ENCODE measurements around the gene GTF2F2.
A peak's percentile ranks its signal among the peaks of the same experiment; 100 is the strongest.

GTF2F2 gene

DNA sequence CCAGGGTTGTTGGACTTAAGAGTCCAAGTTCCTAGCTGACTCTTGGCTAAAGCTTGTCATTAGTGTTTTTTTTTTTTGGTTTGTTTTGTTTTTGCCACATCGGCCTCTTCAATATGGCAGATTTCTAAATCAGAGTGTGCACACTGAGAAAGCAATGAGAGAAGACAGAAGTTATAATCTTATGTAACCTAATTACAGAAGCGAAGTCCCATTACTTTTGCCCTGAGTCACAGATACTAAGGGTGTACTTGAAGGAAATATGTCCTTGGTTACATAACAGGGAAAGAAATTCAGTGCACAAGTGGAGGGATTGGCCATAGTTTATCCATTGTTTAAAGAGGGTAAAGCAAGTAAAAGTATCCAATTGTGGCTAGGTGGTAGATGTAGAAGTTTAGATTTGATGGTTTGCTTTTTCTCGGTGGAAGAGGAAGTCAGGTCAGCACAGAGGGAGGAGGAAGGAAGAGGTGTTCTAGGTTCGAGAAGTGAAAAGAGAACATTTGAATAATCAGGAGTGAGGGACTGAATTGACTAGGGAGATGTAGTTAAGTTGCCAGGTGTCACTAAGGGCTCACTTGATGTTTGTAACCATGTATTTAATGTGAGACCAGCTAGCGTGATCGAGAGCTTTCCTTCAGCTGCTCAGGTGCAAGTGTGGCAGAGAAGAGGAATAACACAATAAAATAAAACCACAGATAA lies 12.2 kb downstream of the GTF2F2 start:
- Histone ChIP-seq H3K27me3 (replicated peaks; ENCODE audit: control insufficient read depth, insufficient read depth, low read length) (no peaks in the 10 kb centered on the region), H3K4me3 (replicated peaks; ENCODE audit: low read depth, low read length) (no peak overlapping the region), H3K36me3 (ENCODE audit: control insufficient read depth, insufficient read depth, low read length) (0 out of 2 replicates have a peak, but pooled peaks cover 3% of the 10 kb centered on the region)
- TF ChIP-seq, protein P1, sequence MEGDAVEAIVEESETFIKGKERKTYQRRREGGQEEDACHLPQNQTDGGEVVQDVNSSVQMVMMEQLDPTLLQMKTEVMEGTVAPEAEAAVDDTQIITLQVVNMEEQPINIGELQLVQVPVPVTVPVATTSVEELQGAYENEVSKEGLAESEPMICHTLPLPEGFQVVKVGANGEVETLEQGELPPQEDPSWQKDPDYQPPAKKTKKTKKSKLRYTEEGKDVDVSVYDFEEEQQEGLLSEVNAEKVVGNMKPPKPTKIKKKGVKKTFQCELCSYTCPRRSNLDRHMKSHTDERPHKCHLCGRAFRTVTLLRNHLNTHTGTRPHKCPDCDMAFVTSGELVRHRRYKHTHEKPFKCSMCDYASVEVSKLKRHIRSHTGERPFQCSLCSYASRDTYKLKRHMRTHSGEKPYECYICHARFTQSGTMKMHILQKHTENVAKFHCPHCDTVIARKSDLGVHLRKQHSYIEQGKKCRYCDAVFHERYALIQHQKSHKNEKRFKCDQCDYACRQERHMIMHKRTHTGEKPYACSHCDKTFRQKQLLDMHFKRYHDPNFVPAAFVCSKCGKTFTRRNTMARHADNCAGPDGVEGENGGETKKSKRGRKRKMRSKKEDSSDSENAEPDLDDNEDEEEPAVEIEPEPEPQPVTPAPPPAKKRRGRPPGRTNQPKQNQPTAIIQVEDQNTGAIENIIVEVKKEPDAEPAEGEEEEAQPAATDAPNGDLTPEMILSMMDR (IDR thresholded peaks at IDR 0.05; ENCODE audit: insufficient read depth, low read length, poor library complexity, severe bottlenecking), result no peak
- peak; percentile 12 for DNase-seq (ENCODE audit: extremely low read depth, insufficient read length)

GRCh38 chr13:45133396-45134118 lies 13.2 kb downstream of the GTF2F2 start:
- Histone ChIP-seq H3K27me3 (replicated peaks; ENCODE audit: control insufficient read depth, insufficient read depth, low read length) (no peaks in the 10 kb centered on the region), H3K36me3 (ENCODE audit: control insufficient read depth, insufficient read depth, low read length) (0 out of 2 replicates have a peak, but pooled peaks cover 3% of the 10 kb centered on the region), H3K4me3 (replicated peaks; ENCODE audit: low read depth, low read length) (no peak overlapping the region)
- DNase-seq (ENCODE audit: extremely low read depth, insufficient read length), result no peak
- TF ChIP-seq, protein P1 (IDR thresholded peaks at IDR 0.05; ENCODE audit: insufficient read depth, low read length, poor library complexity, severe bottlenecking), result no peak

GRCh38 chr13:45136741-45137504 lies 16.6 kb downstream of the GTF2F2 start:
- Histone ChIP-seq H3K27me3 (replicated peaks; ENCODE audit: control insufficient read depth, insufficient read depth, low read length) (no peaks in the 10 kb centered on the region), H3K4me3 (replicated peaks; ENCODE audit: low read depth, low read length) (no peak overlapping the region), H3K36me3 (ENCODE audit: control insufficient read depth, insufficient read depth, low read length) (0 out of 2 replicates have a peak, but pooled peaks cover 3% of the 10 kb centered on the region)
- TF ChIP-seq, protein P1 (IDR thresholded peaks at IDR 0.05; ENCODE audit: insufficient read depth, low read length, poor library complexity, severe bottlenecking), result no peak
- DNase-seq (ENCODE audit: extremely low read depth, insufficient read length), result no peak

DNA sequence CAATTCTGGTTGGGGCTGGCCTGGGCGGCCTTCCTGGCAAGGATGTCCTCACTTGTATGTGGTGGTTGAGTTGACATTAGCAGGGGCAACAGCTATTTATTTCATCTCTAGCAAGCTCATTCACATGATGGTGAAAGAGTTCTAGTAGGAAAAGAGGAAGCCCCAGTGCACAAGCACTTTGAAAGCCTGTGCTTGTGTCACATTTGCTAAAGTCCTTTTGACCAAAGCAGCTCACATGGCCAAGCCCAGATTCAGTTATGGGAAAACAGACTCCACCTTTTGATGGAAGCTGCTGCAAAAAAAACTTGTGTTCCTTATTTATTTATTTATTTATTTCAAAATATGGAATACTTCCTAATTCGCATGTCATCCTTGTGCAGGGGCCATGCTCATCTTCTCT lies 17.2 kb downstream of the GTF2F2 start:
- Histone ChIP-seq H3K27me3 (replicated peaks; ENCODE audit: control insufficient read depth, insufficient read depth, low read length) (no peaks in the 10 kb centered on the region), H3K4me3 (replicated peaks; ENCODE audit: low read depth, low read length) (no peak overlapping the region), H3K36me3 (ENCODE audit: control insufficient read depth, insufficient read depth, low read length) (0 out of 2 replicates have a peak, but pooled peaks cover 3% of the 10 kb centered on the region)
- TF ChIP-seq, protein P1 (IDR thresholded peaks at IDR 0.05; ENCODE audit: insufficient read depth, low read length, poor library complexity, severe bottlenecking), result no peak
- no peak for DNase-seq (ENCODE audit: extremely low read depth, insufficient read length)

- DNase-seq (ENCODE audit: extremely low read depth, insufficient read length), result no peak
- TF ChIP-seq, protein P1 (IDR thresholded peaks at IDR 0.05; ENCODE audit: insufficient read depth, low read length, poor library complexity, severe bottlenecking), result no peak
- no peaks in the 10 kb centered on the region for H3K27me3 ChIP-seq (replicated peaks; ENCODE audit: control insufficient read depth, insufficient read depth, low read length)
- H3K4me3 ChIP-seq (replicated peaks; ENCODE audit: low read depth, low read length), result no peak overlapping the region
- 0 out of 2 replicates have a peak, but pooled peaks cover 3% of the 10 kb centered on the region for H3K36me3 ChIP-seq (ENCODE audit: control insufficient read depth, insufficient read depth, low read length)
Measured at GRCh38 chr13:45138282-45138681, 18.0 kb downstream of the GTF2F2 start.

All from GM06990 (cell line).